ENCODE results near the gene TRIM63. TPM values are rescaled to one million over a fixed set of nuclear protein-coding genes. Genes with fewer than 3 reads are reported as not detected.

Gene TRIM63
- total RNA-seq, 2 experiments from 2014 or later = 0.17 to 0.19 TPM

DNA sequence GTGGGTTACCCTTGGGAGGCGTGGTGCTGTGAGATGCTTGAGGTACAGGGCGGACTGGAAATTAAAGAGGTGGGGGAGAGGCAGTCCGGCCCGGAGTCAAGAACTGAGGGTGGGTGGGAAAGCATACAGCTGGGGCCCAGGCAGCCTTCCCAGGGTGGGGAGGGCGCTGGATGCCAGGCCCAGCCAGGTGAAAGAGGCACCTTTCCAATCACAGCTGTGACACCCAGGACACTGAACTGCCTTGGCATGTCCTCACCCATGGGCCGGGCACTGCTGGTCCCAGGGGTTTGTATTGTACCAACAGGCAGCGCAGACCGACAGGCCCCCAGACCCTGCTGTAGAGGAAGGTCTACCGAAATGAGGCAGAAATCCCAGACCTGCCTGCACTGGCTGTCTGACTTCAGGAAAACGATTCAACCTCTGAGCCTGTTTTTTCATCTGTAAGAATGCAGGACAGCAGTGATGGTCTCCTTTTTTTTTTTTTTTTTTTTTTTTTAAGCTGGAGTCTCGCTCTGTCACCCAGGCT is 30.6 kb downstream of the TRIM63 start:
- POLR2A ChIA-PET = interaction anchor here (0.6 to 0.8 kb wide), 2 partner anchors 108 to 271 kb away, joined by 3 read pairs; no protein-coding TSS in a partner anchor
- DNase-seq = no peak
- Mint-ChIP-seq H3K9me3 (no peaks in the 10 kb centered on the region), H3K27me3 (peaks cover 5% of the 10 kb centered on the region), H3K36me3 (no peaks in the 10 kb centered on the region), H3K27ac (no peak overlapping the region), H3K4me1 (ENCODE audit: low read depth) (peaks cover 11% of the 10 kb centered on the region), H3K4me3 (no peak overlapping the region)
- CTCF ChIA-PET = interaction anchor here (0.7 to 4.0 kb wide), 19 partner anchors 8 to 380 kb away, joined by 3 to 52 read pairs (median 4); partner anchors contain the start of genes CEP85, EXTL1 and PDIK1L
- intact Hi-C loops (cut with micrococcal nuclease) = loop anchor here (1.0 to 5.0 kb wide), 3 partner anchors 70 to 125 kb away; no protein-coding TSS in a partner anchor

GRCh38 chr1:26035959-26036755 is 31.3 kb downstream of the TRIM63 start:
- Mint-ChIP-seq H3K36me3 (no peaks in the 10 kb centered on the region), H3K4me1 (ENCODE audit: low read depth) (peaks cover 11% of the 10 kb centered on the region), H3K9me3 (no peaks in the 10 kb centered on the region), H3K4me3 (peak overlapping the region; percentile 91), H3K27ac (no peak overlapping the region), H3K27me3 (peaks cover 5% of the 10 kb centered on the region)
- DNase-seq = peak; percentile 84
- CTCF ChIA-PET = interaction anchor here (0.6 to 4.0 kb wide), 25 partner anchors 9 to 381 kb away, joined by 3 to 52 read pairs (median 4); partner anchors contain the start of genes CEP85, EXTL1 and PDIK1L
- POLR2A ChIA-PET = interaction anchor here (0.8 kb wide), 1 partner anchor 109 kb away, joined by 3 read pairs; no protein-coding TSS in a partner anchor
- intact Hi-C loops (cut with micrococcal nuclease) = loop anchor here (1.0 to 5.0 kb wide), 4 partner anchors 37 to 126 kb away; partner anchors contain the start of gene PAFAH2

- ChIA-PET CTCF (interaction anchor here (0.6 to 4.0 kb wide), 22 partner anchors 9 to 382 kb away, joined by 3 to 52 read pairs (median 3); partner anchors contain the start of genes CEP85, EXTL1, PDIK1L and SLC30A2), POLR2A (no interaction called here)
- no peak overlapping the region for H3K27ac Mint-ChIP-seq
- no peaks in the 10 kb centered on the region for H3K36me3 Mint-ChIP-seq
- H3K4me3 Mint-ChIP-seq = peak overlapping the region; percentile 91
- no peaks in the 10 kb centered on the region for H3K9me3 Mint-ChIP-seq
- peak; percentile 95 for DNase-seq
- H3K27me3 Mint-ChIP-seq = peaks cover 5% of the 10 kb centered on the region
- H3K4me1 Mint-ChIP-seq (ENCODE audit: low read depth) = peaks cover 11% of the 10 kb centered on the region
- intact Hi-C loops (cut with micrococcal nuclease) = loop anchor here (2.0 to 5.0 kb wide), 3 partner anchors 37 to 127 kb away; partner anchors contain the start of gene PAFAH2
These were observed 32.0 kb downstream of the TRIM63 start for GRCh38 chr1:26035203-26035958.

- no peak for DNase-seq
- no peaks in the 10 kb centered on the region for H3K9me3 Mint-ChIP-seq
- intact Hi-C loops (cut with micrococcal nuclease) = loop anchor here (2.0 to 5.0 kb wide), 3 partner anchors 36 to 128 kb away; partner anchors contain the start of gene PAFAH2
- H3K4me1 Mint-ChIP-seq (ENCODE audit: low read depth) = peaks cover 11% of the 10 kb centered on the region
- H3K27ac Mint-ChIP-seq = no peak overlapping the region
- CTCF ChIA-PET = interaction anchor here (0.6 to 4.0 kb wide), 18 partner anchors 8 to 382 kb away, joined by 3 to 52 read pairs (median 4); partner anchors contain the start of genes CEP85, PDIK1L, SLC30A2 and ZNF593
- H3K4me3 Mint-ChIP-seq = peak overlapping the region; percentile 91
- H3K27me3 Mint-ChIP-seq = peaks cover 5% of the 10 kb centered on the region
- POLR2A ChIA-PET = no interaction called here
- no peaks in the 10 kb centered on the region for H3K36me3 Mint-ChIP-seq
These were observed 32.8 kb downstream of the TRIM63 start for GRCh38 chr1:26034504-26035202.

DNA sequence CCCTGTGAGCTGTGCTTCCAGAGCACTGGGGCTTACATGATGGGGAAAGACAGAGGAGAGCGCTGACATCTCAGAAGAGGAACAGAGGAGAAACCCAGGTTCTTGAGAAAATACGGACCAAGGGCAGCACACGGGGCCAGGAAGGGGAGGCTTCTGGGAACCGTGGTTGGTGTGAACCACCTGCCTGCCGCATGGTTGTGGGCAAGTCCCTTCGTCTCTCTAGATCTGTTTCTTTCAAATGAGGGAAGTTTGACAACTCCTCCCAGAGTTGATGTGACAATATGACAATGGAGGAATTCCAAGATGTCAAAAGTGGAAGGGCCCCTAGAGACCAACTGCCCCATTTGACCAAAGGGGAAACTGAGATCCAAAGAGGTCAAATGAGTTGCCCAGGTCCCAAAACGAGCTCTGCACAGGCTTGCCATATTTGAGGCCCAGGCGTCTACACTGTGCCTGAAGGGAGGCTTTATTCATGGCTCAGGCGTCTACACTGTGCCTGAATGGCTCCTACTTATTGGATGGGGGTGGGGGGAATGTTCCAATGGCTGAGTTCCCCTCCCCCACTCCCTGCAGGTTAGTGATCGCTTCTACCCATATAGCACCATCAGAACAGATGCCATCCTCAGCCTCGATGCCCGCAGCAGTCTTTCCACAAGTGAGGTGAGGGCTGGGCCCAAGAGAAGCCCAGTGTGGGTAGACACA is 34.6 kb downstream of the TRIM63 start:
- intact Hi-C loops (cut with micrococcal nuclease) = no loop called here
- Mint-ChIP-seq H3K27ac (no peak overlapping the region), H3K4me1 (ENCODE audit: low read depth) (peaks cover 11% of the 10 kb centered on the region), H3K9me3 (no peaks in the 10 kb centered on the region), H3K36me3 (no peaks in the 10 kb centered on the region), H3K4me3 (no peak overlapping the region), H3K27me3 (peaks cover 5% of the 10 kb centered on the region)
- DNase-seq = no peak
- ChIA-PET CTCF (interaction anchor here (0.6 to 1.1 kb wide), 2 partner anchors 112 to 1363 kb away, joined by 3 to 4 read pairs; no protein-coding TSS in a partner anchor), POLR2A (no interaction called here)

GRCh38 chr1:26031611-26032220 is 35.7 kb downstream of the TRIM63 start:
- peaks cover 5% of the 10 kb centered on the region for H3K27me3 Mint-ChIP-seq
- no peak overlapping the region for H3K27ac Mint-ChIP-seq
- H3K4me1 Mint-ChIP-seq (ENCODE audit: low read depth) = peaks cover 11% of the 10 kb centered on the region
- no peaks in the 10 kb centered on the region for H3K36me3 Mint-ChIP-seq
- ChIA-PET POLR2A (interaction anchor here (1.2 kb wide), 1 partner anchor 113 kb away, joined by 3 read pairs; no protein-coding TSS in a partner anchor), CTCF (interaction anchor here (0.6 kb wide), 1 partner anchor 52 kb away, joined by 3 read pairs; no protein-coding TSS in a partner anchor)
- H3K4me3 Mint-ChIP-seq = no peak overlapping the region
- DNase-seq = no peak
- no peaks in the 10 kb centered on the region for H3K9me3 Mint-ChIP-seq
- intact Hi-C loops (cut with micrococcal nuclease) = no loop called here

- DNase-seq = no peak
- intact Hi-C loops (cut with micrococcal nuclease) = no loop called here
- Mint-ChIP-seq H3K4me1 (ENCODE audit: low read depth) (peaks cover 11% of the 10 kb centered on the region), H3K27ac (no peak overlapping the region), H3K36me3 (no peaks in the 10 kb centered on the region), H3K4me3 (no peak overlapping the region), H3K27me3 (peaks cover 5% of the 10 kb centered on the region), H3K9me3 (no peaks in the 10 kb centered on the region)
- ChIA-PET POLR2A (interaction anchor here (1.2 kb wide), 1 partner anchor 114 kb away, joined by 3 read pairs; no protein-coding TSS in a partner anchor), CTCF (no interaction called here)
These were observed 36.2 kb downstream of the TRIM63 start for GRCh38 chr1:26031196-26031595.

- H3K4me1 Mint-ChIP-seq (ENCODE audit: low read depth) = peaks cover 7% of the 10 kb centered on the region
- no peak for DNase-seq
- H3K27ac Mint-ChIP-seq = no peak overlapping the region
These were observed 37.5 kb downstream of the TRIM63 start for GRCh38 chr1:26029864-26030481.

GRCh38 chr1:26029054-26029863 is 38.2 kb downstream of the TRIM63 start:
- Mint-ChIP-seq H3K27ac (no peak overlapping the region), H3K27me3 (peaks cover 4% of the 10 kb centered on the region), H3K4me3 (no peak overlapping the region), H3K9me3 (no peaks in the 10 kb centered on the region), H3K36me3 (no peaks in the 10 kb centered on the region), H3K4me1 (ENCODE audit: low read depth) (no peaks in the 10 kb centered on the region)
- intact Hi-C loops (cut with micrococcal nuclease) = no loop called here
- CTCF ChIA-PET = interaction anchor here (0.5 to 1.1 kb wide), 2 partner anchors 17 to 115 kb away, joined by 3 to 4 read pairs; no protein-coding TSS in a partner anchor
- POLR2A ChIA-PET = no interaction called here
- no peak for DNase-seq

More at GRCh38 chr1:26029864-26030481, 37.5 kb downstream of the TRIM63 start:
- POLR2A ChIA-PET = no interaction called here
- Mint-ChIP-seq H3K36me3 (no peaks in the 10 kb centered on the region), H3K27me3 (peaks cover 5% of the 10 kb centered on the region), H3K9me3 (no peaks in the 10 kb centered on the region), H3K4me3 (no peak overlapping the region)
- CTCF ChIA-PET = interaction anchor here (0.5 to 1.1 kb wide), 2 partner anchors 17 to 115 kb away, joined by 3 to 4 read pairs; no protein-coding TSS in a partner anchor
- intact Hi-C loops (cut with micrococcal nuclease) = no loop called here

Measured in activated CD4-positive, alpha-beta memory T cell treated with anti-CD3 and anti-CD28 coated beads for 36 hours (primary cell).